HK-2 (cell line): ENCODE results near the gene SLC25A38.

ENCODE experiments used
- DNase-seq: peaks from one replicate; pipeline ENCODE4 v3.0.0-alpha.2; 2018; ENCODE audit not compliant: unreplicated experiment

The SLC25A38 gene

DNA sequence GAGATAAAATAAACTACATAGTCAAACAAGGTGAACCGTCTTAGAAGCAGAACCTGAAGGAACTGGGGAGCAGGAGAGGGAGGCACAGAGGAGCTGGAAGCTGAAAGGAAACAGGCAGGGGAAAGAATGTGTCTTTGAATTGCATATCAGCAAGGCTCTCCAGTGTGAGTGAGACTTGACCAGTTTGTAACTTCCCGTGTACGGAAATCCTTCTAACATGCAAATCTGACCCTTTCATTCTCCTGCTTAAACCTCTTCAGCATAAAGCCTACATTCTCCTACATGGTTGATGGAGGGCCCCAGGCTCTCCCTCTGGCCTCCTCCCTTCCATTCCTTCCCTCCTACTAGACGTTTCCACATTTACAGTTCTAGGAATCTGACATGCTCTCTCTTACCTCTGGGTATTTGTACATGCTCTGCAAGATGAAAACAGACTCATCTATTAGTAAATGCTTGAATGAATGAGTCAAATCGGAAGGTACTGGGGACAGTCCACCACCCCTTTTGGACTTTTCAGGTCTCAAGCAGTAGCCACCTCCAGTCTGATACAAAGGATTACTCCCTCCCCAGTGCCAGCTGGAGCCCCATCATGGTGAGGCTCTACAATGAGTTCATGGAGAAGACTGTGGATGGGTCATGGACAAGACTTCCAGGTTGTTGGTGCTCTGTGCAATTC lies 6.1 kb upstream of the SLC25A38 start:
- DNase-seq, result no peak

- peak; percentile 15 for DNase-seq
These were observed 5.1 kb upstream of the SLC25A38 start for GRCh38 chr3:39378088-39378487.

DNA sequence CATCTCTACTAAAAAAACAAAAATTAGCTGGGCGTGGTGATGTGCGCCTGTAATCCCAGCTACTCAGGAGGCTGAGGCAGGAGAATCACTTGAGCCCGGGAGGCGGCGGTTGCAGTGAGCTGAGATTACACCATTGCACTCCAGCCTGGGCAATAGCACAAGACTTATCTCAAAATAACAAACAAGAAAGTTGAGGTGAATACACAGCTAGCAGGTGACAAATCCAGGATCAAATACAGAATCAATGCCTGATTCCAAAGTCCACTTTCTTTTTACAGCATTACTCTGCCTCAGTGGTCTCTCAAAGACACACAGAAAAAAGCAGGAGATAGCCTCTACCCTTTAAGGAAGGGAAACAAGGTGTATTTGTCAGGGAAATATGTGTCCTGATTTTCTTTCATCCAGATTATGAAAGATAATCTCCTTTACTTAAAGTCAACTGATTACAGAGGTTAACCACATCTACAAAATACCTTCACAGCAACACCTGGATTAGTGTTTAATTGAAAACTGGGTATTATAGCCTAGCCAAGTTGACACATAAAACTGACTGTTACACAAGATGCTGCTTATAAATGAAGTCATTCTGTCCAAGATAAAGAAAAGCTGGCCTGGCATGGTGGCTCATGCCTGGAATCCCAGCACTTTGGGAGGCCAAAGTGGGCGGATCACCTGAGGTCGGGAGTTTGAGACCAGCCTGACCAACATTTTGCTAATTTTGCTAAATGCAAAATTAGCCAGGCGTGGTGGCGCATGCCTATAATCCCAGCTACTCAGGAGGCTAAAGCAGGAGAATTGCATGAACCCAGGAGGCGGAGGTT lies 4.0 kb upstream of the SLC25A38 start:
- DNase-seq, result no peak

DNA sequence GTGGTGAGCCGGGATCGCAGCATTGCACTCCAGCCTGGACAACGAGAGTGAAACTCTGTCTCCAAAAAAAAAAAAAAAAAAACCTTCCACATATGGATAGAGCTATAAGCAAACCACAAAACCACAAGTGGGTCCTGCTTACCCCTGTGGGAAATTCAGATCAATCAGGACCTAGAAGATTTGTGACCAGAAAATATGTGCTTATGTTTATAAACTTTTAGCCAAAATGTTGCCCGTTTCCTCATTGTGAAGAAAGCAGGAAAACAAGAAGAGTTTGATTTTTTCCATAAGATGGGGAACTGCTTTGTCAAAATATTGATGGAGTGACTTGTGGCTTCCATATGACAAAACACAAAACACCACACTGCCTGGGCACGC lies 3.4 kb upstream of the SLC25A38 start:
- DNase-seq, result no peak

- no peak for DNase-seq
These were observed 1.7 kb upstream of the SLC25A38 start for GRCh38 chr3:39381432-39381831.

GRCh38 chr3:39383881-39384664 lies 903 bp downstream of the SLC25A38 start:
- DNase-seq, result peak; percentile 90

GRCh38 chr3:39384665-39385000 lies 1.5 kb downstream of the SLC25A38 start:
- no peak for DNase-seq

DNA sequence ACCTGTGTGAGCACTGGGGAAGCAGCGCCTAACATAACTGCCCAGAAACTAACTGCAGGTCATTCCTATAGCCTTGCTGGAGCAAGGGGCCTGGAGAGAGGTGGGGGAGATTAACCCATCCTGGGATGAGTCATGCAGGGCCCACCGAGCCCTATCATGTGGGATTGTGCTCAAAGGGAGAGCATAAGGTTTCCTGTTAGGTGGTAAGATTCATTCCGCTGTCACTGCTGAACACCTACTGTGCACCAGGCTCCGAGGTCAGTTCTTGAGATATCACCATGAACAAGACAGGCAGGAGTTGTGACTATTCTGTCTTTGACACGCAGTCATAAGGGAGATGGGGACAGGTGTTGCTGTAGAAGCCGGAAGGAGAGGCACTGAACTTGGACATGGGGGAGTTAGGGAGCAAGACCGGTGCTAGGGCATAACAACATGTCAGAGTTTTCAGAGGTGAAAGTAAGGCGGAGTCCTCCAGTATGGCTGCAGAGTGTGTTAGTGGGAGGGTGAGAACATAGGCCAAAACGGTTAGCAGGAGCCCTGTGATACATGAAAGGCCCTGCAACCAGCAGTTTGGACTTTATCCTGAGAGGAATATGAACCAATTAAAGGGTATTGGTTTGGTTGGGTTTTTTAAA lies 2.4 kb downstream of the SLC25A38 start:
- no peak for DNase-seq

DNA sequence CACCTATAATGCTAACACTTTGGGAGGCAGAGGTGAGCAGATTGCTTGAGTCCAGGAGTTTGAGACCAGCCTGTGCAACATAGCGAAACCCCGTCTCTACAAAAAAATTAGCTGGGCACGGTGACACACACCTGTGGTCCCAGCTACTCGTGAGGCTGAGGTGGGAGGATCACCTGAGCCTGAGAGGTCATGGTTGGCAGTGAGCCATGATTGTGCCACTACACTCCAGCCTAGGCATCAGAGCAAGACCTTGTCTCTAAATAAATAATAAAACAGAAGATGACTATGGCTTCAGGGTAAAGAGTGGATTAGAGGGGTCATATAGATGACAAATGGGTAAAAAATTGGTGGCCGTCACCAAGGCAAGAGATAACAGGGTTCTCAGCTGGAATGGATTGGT lies 3.1 kb downstream of the SLC25A38 start:
- DNase-seq, result no peak

DNA sequence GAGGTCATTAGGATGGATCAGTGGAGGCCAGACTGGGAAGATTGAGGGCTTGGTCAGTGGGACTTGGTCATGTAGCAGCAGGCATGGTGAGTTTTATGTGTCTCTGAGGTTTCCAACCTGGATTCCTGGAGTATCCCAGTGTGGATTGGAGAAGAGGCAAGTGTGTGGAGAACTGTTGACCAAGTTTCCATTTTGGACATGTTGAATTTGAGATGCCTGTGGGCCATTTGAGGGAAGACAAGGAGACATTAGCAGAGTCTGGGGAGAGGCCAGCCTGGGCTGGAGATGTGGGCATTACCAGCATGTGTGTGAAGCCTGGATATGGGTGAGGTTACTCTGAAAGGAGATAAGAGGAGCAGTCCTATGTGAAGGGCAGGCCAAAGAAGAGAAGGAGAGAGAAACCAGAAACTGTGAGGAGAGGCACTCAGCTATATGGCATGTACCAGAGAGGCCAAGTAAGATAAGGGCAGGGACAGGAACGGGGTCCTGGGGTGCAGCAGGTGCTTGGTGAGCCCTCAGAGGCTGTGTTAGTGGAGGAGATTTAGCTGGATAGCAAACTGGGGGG lies 4.3 kb downstream of the SLC25A38 start:
- no peak for DNase-seq

DNA sequence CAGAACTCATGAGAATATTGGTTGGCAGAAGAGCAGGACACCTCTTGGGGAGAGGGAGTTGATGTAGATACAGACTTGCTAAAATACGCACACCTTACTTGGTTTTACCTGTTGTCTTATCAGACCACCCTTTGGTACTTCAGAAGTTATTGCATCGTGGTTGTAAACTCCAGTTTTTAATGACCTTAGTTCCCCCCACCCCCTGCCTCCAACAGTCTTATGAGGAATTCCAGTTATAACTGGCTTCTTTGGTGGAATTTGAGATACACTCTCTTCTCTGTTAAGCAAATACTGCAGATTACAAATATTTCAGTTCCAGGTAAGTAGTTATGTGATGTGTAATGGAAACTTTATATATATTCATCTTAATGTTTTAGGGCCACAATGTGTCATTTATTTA lies 5.0 kb downstream of the SLC25A38 start:
- DNase-seq, result no peak

- no peak for DNase-seq
These were observed 5.6 kb downstream of the SLC25A38 start for GRCh38 chr3:39388741-39389248.

GRCh38 chr3:39390181-39390580 lies 7.0 kb downstream of the SLC25A38 start:
- no peak for DNase-seq

DNA sequence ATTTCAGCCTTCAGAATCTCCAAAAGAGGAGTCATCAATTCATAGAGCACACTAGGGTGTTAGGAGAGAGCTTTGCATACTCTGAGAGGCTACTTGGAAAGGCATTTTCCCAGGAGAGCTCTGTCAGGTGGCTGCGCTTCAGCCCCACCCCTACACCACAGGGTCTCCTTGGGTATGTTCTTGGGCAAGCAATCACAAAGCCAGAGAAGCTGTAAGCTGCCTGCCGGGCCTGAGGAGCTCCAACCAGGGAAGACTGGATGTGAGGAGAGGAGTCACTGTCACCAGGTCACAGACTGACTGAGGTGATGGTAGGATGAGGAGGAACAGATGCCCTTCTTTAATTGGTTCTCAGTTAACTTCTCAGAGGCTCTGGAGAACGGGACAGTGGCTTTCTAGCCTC lies 13.5 kb downstream of the SLC25A38 start:
- no peak for DNase-seq

DNA sequence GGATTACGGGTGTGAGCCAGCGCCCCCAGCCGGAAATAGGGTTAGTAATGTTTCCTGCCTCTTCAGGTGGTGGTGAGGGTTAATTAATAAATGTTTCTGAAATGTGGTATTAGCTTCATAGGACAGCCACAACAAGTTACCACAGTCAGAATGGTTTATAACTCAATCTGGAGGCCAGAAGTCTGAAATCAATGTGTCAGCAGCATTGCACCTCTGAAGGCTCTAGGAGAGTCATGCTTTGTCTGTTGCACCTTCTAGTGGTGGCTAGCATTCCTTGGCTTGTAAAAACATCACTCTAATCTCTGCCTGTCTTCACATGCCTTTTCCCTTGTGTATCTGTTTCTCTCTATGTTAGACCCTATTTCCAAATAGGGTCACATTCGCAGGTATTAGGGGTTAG lies 15.5 kb downstream of the SLC25A38 start:
- no peak for DNase-seq

DNA sequence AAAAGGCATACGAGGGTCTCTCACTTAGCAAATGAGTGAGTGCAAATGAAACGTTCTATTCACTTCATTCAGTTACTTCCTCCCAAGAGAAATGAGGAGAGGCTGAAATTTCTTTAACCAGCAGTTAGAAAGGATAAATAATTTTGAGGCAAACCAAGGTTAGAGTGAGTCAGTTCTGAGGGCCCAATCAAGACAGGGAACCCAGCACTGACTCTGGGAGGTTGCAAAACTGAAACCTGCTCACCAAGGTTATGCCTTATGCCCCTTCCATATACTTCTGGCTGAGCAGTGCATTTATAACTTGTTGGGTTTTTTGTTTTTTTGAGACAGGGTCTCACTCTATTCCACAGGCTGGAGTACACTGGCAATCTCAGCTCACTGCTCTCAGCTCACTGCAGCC lies 18.8 kb downstream of the SLC25A38 start:
- DNase-seq, result no peak

GRCh38 chr3:39404943-39405686 lies 21.9 kb downstream of the SLC25A38 start:
- DNase-seq, result no peak

GRCh38 chr3:39405687-39406367 lies 22.7 kb downstream of the SLC25A38 start:
- DNase-seq, result no peak

GRCh38 chr3:39406368-39407258 lies 23.4 kb downstream of the SLC25A38 start, which contains the start of gene RPSA:
Gene RPSA (plus strand): TSS chr3:39406720. CDS start chr3:39407654, 934 bp downstream.
- peak; percentile 95 for DNase-seq
